ENCODE results near the gene PGGHG. TPM values are rescaled to one million over a fixed set of nuclear protein-coding genes. Genes with fewer than 3 reads are reported as not detected.

The PGGHG gene
- total RNA-seq, 4 donors from 2014 or later = 3.8 to 26.9 (median 12.5) TPM

- no peak for TF ChIP-seq CTCF (IDR thresholded peaks at IDR 0.05; ENCODE audit: low read depth)
Observed at GRCh38 chr11:289712-290620, 1.0 kb downstream of the PGGHG start.

GRCh38 chr11:290621-291231, 1.8 kb downstream of the PGGHG start:
- no peak for TF ChIP-seq CTCF (IDR thresholded peaks at IDR 0.05; ENCODE audit: low read depth)

GRCh38 chr11:291281-292210, 2.6 kb downstream of the PGGHG start:
- TF ChIP-seq CTCF (IDR thresholded peaks at IDR 0.05; ENCODE audit: low read depth) = no peak

GRCh38 chr11:292211-293121, 3.5 kb downstream of the PGGHG start:
- no peak for TF ChIP-seq CTCF (IDR thresholded peaks at IDR 0.05; ENCODE audit: low read depth)

GRCh38 chr11:293271-293851, 4.4 kb downstream of the PGGHG start:
- no peak for TF ChIP-seq CTCF (IDR thresholded peaks at IDR 0.05; ENCODE audit: low read depth)

- no peak for TF ChIP-seq CTCF (IDR thresholded peaks at IDR 0.05; ENCODE audit: low read depth)
Observed at GRCh38 chr11:293852-294661, 5.1 kb downstream of the PGGHG start.
